K562 (cell line): Measurements from ENCODE around the gene XPA. TPM values are rescaled to one million over a fixed set of nuclear protein-coding genes. Genes with fewer than 3 reads are reported as not detected.
A peak's percentile ranks its signal among the peaks of the same experiment; 100 is the strongest.

Experiments
- CBFA2T2 ChIP-seq: fragments of 450-650 bp; conservative IDR thresholded peaks from 2 replicates; pipeline ENCODE4 v1.6.1; 2017; ENCODE audit warnings: mild to moderate bottlenecking
- HMGN3 ChIP-seq: IDR thresholded peaks from 2 replicates; pipeline ENCODE4 v1.6.1; 2011; ENCODE audit warnings: borderline replicate concordance, low read depth, mild to moderate bottlenecking, mixed read lengths, low read length; ENCODE audit not compliant: insufficient read length; ENCODE audit errors: extremely low read depth
- HOXB6 ChIP-seq: fragments of 250-450 bp; sonication (Bioruptor Pico); IDR thresholded peaks from 2 replicates; pipeline ENCODE4 v1.5.1; 2022; ENCODE audit warnings: mild to moderate bottlenecking, borderline replicate concordance
- HSF4 ChIP-seq: fragments of 250-450 bp; sonication (Bioruptor Pico); IDR thresholded peaks from 2 replicates; pipeline ENCODE4 v2.1.2; 2022; ENCODE audit warnings: mild to moderate bottlenecking, moderate library complexity, borderline replicate concordance
- JUNB ChIP-seq: fragments of 450-650 bp; formaldehyde crosslinking; conservative IDR thresholded peaks from 2 replicates; pipeline ENCODE4 v1.4.0; 2020; ENCODE audit warnings: mild to moderate bottlenecking
- POLR2AphosphoS5 ChIP-seq: IDR thresholded peaks from 2 replicates; pipeline ENCODE4 v1.6.1; 2011; ENCODE audit warnings: mild to moderate bottlenecking, low read depth, low read length, moderate library complexity; ENCODE audit not compliant: control insufficient read depth, insufficient read depth
- polyA plus RNA-seq, 8 experiments: library from polyadenylated mRNA; depleted of rRNA in 4 of 8; stranded (reverse) in 5 of 8; unstranded in 3 of 8; fragments of >200 nt; fragmentation: Nextera tagmentation in 2 of 8; fragmentation: Illumina TruSeq in 1 of 8; extraction: Ambion mirVana in 2 of 8; extraction: Trizol in 1 of 8; gene quantifications; 2 replicates each; pipeline versions ENCODE4 v1.2.1 to v1.2.3, GENCODE V29; 2011 to 2014; ENCODE audit warnings: inconsistent platforms in 1 of 8, missing spikeins in 1 of 8
- total RNA-seq, 7 experiments: library from RNA; depleted of rRNA in 6 of 7; stranded (reverse); fragments of >200 nt in 6 of 7; fragmentation: Illumina TruSeq in 2 of 7; extraction: Trizol in 2 of 7; gene quantifications; 2 replicates each; pipeline versions ENCODE4 v1.2.1 to v1.2.3, GENCODE V29; 2011 to 2021; ENCODE audit warnings: low replicate concordance in 1 of 7
- TF ChIP-seq, protein P1 (sequence below), 2 experiments: fragments of 450-650 bp in 1 of 2; sonication (generic) in 1 of 2; formaldehyde crosslinking in 1 of 2; IDR thresholded peaks in 1 of 2; conservative IDR thresholded peaks in 1 of 2; 2 replicates each; pipeline versions ENCODE4 v1.6.1 to v1.8.1; 2016 to 2023; ENCODE audit warnings: mild to moderate bottlenecking in 2 of 2, moderate library complexity in 2 of 2, inconsistent platforms in 1 of 2, missing genetic modification reagents in 1 of 2
- TF ChIP-seq, protein P2 (sequence below): IDR thresholded peaks from 3 replicates; pipeline ENCODE4 v1.6.1; 2011; ENCODE audit warnings: borderline replicate concordance, mild to moderate bottlenecking; ENCODE audit not compliant: insufficient read length, insufficient read depth
- TF ChIP-seq, protein P3 (sequence below): fragments of 450-650 bp; IDR thresholded peaks from 2 replicates; pipeline ENCODE4 v1.6.1; 2016; ENCODE audit warnings: low read depth
- TF ChIP-seq, protein P4 (sequence below): sonication (generic); formaldehyde crosslinking; IDR thresholded peaks from 2 replicates; pipeline ENCODE4 v1.8.1; 2023; ENCODE audit warnings: mild to moderate bottlenecking, missing genetic modification reagents

XPA gene
- total and polyA plus RNA-seq, 9 of the 15 experiments (the other 6 are each of a cell fraction or from before 2014, with no cell fraction given): 5.1 to 18.2 (median 14.1) TPM

DNA sequence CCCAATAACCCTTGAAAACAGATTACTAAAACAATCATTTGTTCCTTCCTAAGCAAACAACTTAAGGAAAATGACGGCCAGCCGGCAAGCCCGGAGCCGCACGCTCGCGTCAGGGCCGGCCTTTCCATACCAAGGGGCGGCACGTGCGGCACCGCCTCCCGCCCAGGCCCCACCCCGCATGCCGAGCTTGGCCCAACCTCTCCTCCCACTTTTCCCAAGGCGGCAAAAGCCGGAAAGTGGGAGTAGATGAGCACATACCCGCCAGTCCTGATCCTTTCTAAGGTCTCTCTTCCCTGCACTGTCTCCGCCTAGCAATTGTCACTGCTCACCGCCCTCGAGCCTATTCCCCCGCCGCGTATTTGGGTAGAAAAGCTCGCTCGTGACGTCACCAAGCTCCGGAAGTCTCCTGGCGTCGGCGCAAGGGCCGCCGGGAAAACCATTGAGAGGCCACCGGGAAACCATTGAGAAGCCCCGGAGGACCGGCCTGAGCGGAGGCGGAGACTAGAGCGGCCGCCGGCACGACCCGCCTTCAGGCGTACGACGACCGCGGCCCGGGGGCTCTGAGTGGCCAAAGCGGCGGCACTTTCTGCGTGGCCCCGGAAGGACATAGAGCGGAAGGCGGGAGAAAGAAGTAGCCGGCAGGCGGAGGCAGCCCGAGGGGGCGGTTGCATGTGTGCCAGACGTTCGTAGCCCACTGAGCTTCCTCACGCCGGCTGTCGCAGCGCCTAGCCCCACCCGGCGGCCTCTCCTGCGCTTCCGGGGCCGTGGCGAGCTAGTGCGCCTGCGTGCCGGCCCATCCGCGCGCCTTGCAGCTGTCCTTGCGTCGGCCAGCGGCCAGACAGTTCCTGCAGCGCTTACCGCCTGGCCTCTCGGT, 63.9 kb downstream of the XPA start, which contains the start of the genes NCBP1 and TSTD2 (continued):
- TF ChIP-seq POLR2AphosphoS5: peak; percentile 81
- TF ChIP-seq JUNB (CRISPR knock-in tag): no peak
- no peak for TF ChIP-seq CBFA2T2
- TF ChIP-seq HSF4 (CRISPR knock-in tag): no peak
- TF ChIP-seq, protein P1, sequence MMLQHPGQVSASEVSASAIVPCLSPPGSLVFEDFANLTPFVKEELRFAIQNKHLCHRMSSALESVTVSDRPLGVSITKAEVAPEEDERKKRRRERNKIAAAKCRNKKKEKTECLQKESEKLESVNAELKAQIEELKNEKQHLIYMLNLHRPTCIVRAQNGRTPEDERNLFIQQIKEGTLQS (IDR thresholded peaks at IDR 0.05): no peak; the same call in 1 of the 2 replicates
- TF ChIP-seq, protein P1 (CRISPR knock-in tag; conservative IDR thresholded peaks at IDR 0.05): peak; percentile 34
- TF ChIP-seq, protein P2, sequence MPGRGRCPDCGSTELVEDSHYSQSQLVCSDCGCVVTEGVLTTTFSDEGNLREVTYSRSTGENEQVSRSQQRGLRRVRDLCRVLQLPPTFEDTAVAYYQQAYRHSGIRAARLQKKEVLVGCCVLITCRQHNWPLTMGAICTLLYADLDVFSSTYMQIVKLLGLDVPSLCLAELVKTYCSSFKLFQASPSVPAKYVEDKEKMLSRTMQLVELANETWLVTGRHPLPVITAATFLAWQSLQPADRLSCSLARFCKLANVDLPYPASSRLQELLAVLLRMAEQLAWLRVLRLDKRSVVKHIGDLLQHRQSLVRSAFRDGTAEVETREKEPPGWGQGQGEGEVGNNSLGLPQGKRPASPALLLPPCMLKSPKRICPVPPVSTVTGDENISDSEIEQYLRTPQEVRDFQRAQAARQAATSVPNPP: no peak
- no peak for TF ChIP-seq HOXB6
- TF ChIP-seq, protein P3, sequence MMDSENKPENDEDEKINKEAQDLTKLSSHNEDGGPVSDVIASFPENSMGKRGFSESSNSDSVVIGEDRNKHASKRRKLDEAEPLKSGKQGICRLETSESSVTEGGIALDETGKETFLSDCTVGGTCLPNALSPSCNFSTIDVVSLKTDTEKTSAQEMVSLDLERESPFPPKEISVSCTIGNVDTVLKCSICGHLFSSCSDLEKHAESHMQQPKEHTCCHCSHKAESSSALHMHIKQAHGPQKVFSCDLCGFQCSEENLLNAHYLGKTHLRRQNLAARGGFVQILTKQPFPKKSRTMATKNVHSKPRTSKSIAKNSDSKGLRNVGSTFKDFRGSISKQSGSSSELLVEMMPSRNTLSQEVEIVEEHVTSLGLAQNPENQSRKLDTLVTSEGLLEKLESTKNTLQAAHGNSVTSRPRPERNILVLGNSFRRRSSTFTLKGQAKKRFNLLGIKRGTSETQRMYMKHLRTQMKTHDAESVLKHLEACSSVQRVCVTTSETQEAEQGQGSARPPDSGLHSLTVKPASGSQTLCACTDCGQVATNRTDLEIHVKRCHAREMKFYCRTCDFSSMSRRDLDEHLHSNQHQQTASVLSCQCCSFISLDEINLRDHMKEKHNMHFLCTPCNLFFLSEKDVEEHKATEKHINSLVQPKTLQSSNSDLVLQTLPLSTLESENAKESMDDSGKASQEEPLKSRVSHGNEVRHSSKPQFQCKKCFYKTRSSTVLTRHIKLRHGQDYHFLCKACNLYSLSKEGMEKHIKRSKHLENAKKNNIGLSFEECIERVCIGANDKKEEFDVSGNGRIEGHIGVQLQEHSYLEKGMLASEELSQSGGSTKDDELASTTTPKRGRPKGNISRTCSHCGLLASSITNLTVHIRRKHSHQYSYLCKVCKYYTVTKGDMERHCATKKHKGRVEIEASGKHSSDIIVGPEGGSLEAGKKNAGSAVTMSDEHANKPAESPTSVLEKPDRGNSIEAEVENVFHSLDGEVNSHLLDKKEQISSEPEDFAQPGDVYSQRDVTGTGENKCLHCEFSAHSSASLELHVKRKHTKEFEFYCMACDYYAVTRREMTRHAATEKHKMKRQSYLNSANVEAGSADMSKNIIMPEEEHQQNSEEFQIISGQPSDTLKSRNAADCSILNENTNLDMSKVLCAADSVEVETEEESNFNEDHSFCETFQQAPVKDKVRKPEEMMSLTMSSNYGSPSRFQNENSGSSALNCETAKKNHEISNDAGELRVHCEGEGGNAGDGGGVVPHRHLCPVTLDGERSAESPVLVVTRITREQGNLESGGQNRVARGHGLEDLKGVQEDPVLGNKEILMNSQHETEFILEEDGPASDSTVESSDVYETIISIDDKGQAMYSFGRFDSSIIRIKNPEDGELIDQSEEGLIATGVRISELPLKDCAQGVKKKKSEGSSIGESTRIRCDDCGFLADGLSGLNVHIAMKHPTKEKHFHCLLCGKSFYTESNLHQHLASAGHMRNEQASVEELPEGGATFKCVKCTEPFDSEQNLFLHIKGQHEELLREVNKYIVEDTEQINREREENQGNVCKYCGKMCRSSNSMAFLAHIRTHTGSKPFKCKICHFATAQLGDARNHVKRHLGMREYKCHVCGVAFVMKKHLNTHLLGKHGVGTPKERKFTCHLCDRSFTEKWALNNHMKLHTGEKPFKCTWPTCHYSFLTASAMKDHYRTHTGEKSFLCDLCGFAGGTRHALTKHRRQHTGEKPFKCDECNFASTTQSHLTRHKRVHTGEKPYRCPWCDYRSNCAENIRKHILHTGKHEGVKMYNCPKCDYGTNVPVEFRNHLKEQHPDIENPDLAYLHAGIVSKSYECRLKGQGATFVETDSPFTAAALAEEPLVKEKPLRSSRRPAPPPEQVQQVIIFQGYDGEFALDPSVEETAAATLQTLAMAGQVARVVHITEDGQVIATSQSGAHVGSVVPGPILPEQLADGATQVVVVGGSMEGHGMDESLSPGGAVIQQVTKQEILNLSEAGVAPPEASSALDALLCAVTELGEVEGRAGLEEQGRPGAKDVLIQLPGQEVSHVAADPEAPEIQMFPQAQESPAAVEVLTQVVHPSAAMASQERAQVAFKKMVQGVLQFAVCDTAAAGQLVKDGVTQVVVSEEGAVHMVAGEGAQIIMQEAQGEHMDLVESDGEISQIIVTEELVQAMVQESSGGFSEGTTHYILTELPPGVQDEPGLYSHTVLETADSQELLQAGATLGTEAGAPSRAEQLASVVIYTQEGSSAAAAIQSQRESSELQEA: no peak
- TF ChIP-seq HMGN3: peak; percentile 81
- TF ChIP-seq, protein P4, sequence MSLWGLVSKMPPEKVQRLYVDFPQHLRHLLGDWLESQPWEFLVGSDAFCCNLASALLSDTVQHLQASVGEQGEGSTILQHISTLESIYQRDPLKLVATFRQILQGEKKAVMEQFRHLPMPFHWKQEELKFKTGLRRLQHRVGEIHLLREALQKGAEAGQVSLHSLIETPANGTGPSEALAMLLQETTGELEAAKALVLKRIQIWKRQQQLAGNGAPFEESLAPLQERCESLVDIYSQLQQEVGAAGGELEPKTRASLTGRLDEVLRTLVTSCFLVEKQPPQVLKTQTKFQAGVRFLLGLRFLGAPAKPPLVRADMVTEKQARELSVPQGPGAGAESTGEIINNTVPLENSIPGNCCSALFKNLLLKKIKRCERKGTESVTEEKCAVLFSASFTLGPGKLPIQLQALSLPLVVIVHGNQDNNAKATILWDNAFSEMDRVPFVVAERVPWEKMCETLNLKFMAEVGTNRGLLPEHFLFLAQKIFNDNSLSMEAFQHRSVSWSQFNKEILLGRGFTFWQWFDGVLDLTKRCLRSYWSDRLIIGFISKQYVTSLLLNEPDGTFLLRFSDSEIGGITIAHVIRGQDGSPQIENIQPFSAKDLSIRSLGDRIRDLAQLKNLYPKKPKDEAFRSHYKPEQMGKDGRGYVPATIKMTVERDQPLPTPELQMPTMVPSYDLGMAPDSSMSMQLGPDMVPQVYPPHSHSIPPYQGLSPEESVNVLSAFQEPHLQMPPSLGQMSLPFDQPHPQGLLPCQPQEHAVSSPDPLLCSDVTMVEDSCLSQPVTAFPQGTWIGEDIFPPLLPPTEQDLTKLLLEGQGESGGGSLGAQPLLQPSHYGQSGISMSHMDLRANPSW (CRISPR knock-in tag): no peak
